Panc1 (cell line): ENCODE results near the gene MTRF1L. TPM values are rescaled to one million over a fixed set of nuclear protein-coding genes. Genes with fewer than 3 reads are reported as not detected.

Experiments used
- ATAC-seq: fragments of 200-7000 bp; cut with Tn5 transposase; 2 replicates; pipeline ENCODE4 v1.9.1; 2020; ENCODE audit warnings: mild to moderate bottlenecking, moderate library complexity
- BruUV-seq: library from RNA; stranded (reverse); fragments of 400-500 nt; replicated peaks from 2 replicates; lab custom pipeline; 2021; lab: Mats Ljungman, UMichigan
- CTCF ChIA-PET: fragments of 300-600 bp; sonication (Branson Sonifier 250); formaldehyde crosslinking; loops from one replicate; lab custom pipeline; 2022; ENCODE audit warnings: antibody characterized with exemption; lab: Charles Lee
- POLR2A ChIA-PET: fragments of 300-600 bp; sonication (Branson Sonifier 250); formaldehyde crosslinking; loops from one replicate; lab custom pipeline; 2022; ENCODE audit warnings: antibody characterized with exemption; lab: Charles Lee
- DNase-seq: peaks from one replicate; pipeline ENCODE4 v3.0.0-alpha.2; 2010; ENCODE audit warnings: low read depth, low spot score
- H3K27ac ChIP-seq: 2 replicates; pipeline ENCODE4 v1.5.1; 2011; ENCODE audit warnings: mild to moderate bottlenecking, low read length, inconsistent platforms
- H3K27me3 ChIP-seq: fragments of 200-500 bp; sonication (Bioruptor generic); 2 replicates; pipeline ENCODE4 v1.6.0; 2014; ENCODE audit warnings: low read length, inconsistent platforms; ENCODE audit not compliant: control insufficient read depth, insufficient read depth
- H3K36me3 ChIP-seq: fragments of 200-500 bp; sonication (Bioruptor generic); 2 replicates; pipeline ENCODE4 v1.5.1; 2014; ENCODE audit warnings: inconsistent platforms, mild to moderate bottlenecking, low read length, moderate library complexity; ENCODE audit not compliant: control insufficient read depth, insufficient read depth
- H3K4me1 ChIP-seq: 2 replicates; pipeline ENCODE4 v1.5.1; 2011; ENCODE audit warnings: inconsistent platforms, mild to moderate bottlenecking, low read length, moderate library complexity; ENCODE audit not compliant: control insufficient read depth, insufficient read depth
- H3K4me3 ChIP-seq, 2 experiments: 2 replicates each; pipeline ENCODE4 v1.5.1; 2011 to 2012; ENCODE audit warnings: low read depth in 2 of 2, low read length in 2 of 2, mild to moderate bottlenecking in 2 of 2, inconsistent platforms in 1 of 2, moderate library complexity in 1 of 2
- H3K9me3 ChIP-seq: fragments of 200-500 bp; sonication (Bioruptor generic); 2 replicates; pipeline ENCODE4 v1.5.1; 2014; ENCODE audit warnings: low read depth, mild to moderate bottlenecking, inconsistent platforms, low read length, moderate library complexity; ENCODE audit not compliant: control insufficient read depth, insufficient read depth
- CTCF ChIP-seq: fragments of 450-650 bp; IDR thresholded peaks from 2 replicates; pipeline ENCODE4 v1.5.1; 2017; ENCODE audit warnings: mild to moderate bottlenecking
- POLR2AphosphoS5 ChIP-seq: IDR thresholded peaks from 2 replicates; pipeline ENCODE4 v1.6.1; 2012; ENCODE audit warnings: mild to moderate bottlenecking, low read depth, low read length, moderate library complexity
- REST ChIP-seq, 2 experiments: IDR thresholded peaks; 2 replicates each; pipeline ENCODE4 v1.6.1; 2011 to 2012; ENCODE audit warnings: low read depth in 2 of 2, control low read depth in 1 of 2, low read length in 1 of 2, mild to moderate bottlenecking in 1 of 2, moderate library complexity in 1 of 2; ENCODE audit not compliant: insufficient read depth in 1 of 2
- SIN3A ChIP-seq: IDR thresholded peaks from 2 replicates; pipeline ENCODE4 v1.6.1; 2012; ENCODE audit warnings: low read depth, mild to moderate bottlenecking, low read length, moderate library complexity, borderline replicate concordance; ENCODE audit not compliant: insufficient read depth
- TCF7L2 ChIP-seq: IDR thresholded peaks from 2 replicates; pipeline ENCODE4 v1.6.1; 2011; ENCODE audit warnings: mild to moderate bottlenecking, low read depth, low read length, inconsistent platforms
- in situ Hi-C: cut with HindIII; loops from 2 replicates; pipeline ENCODE4 v1.10.0; 2016; ENCODE audit warnings: low sequenced_read_pairs, low pct_unique_long_range_greater_than_20kb
- intact Hi-C: fragments of 100-400 bp; cut with micrococcal nuclease; formaldehyde crosslinking; loops from one replicate; pipeline ENCODE4 v1.10.0; 2022; ENCODE audit not compliant: unreplicated experiment
- total RNA-seq: library from RNA; stranded (reverse); gene quantifications from one replicate; pipeline ENCODE4 v1.2.1, GENCODE V29; 2021; ENCODE audit not compliant: unreplicated experiment

MTRF1L gene
- total RNA-seq, 1 experiment from 2014 or later: 22.7 TPM

- POLR2A ChIA-PET: interaction anchor here (0.8 kb wide), 1 partner anchor 18 kb away, joined by 9 read pairs; no protein-coding TSS in a partner anchor
Observed at GRCh38 chr6:152982904-152983636, 19.4 kb downstream of the MTRF1L start, which contains the start of gene FBXO5. FBXO5 (minus strand) TSS chr6:152983041; CDS start chr6:152982959, 82 bp downstream.

More at GRCh38 chr6:152982904-152983636, 19.4 kb downstream of the MTRF1L start, which contains the start of gene FBXO5:
- Histone ChIP-seq H3K36me3 (peaks cover 16% of the 10 kb centered on the region), H3K9me3 (no peaks in the 10 kb centered on the region), H3K27ac (peak within 1 kb of the TSS; percentile 99), H3K4me1 (peaks cover 31% of the 10 kb centered on the region), H3K27me3 (no peaks in the 10 kb centered on the region), H3K4me3 (peak within 1 kb of the TSS; percentile 69 to 97)
- CTCF ChIA-PET: interaction anchor here (0.8 kb wide), 1 partner anchor 13 kb away, joined by 3 read pairs; no protein-coding TSS in a partner anchor
- no TSS peak for BruUV-seq
- in situ Hi-C loops (no loop called here), intact Hi-C loops (no loop called here)
- DNase-seq (peak; percentile 87), ATAC-seq (peak; percentile 92)
- TF ChIP-seq POLR2AphosphoS5: peak; percentile 97
- no peak for TF ChIP-seq CTCF
- no peak for TF ChIP-seq REST (IDR thresholded peaks at IDR 0.05; ENCODE audit: insufficient read depth in 1 of 2, low read depth in 2 of 2, low read length in 1 of 2)
- TF ChIP-seq SIN3A: peak; percentile 99
- TF ChIP-seq TCF7L2: no peak
